NCI-H460 (cell line): ENCODE results near the gene NR2F6. TPM values are rescaled to one million over a fixed set of nuclear protein-coding genes. Genes with fewer than 3 reads are reported as not detected.

Experiments
- DNase-seq: peaks from one replicate; pipeline ENCODE4 v3.0.0-alpha.2; 2016; ENCODE audit warnings: low read depth; ENCODE audit errors: extremely low read depth
- total RNA-seq: library from RNA; depleted of rRNA; stranded (reverse); fragments of >200 nt; shearing (Covaris generic); gene quantifications from 2 replicates; pipeline ENCODE4 v1.2.3, GENCODE V29; 2014

The NR2F6 gene
- total RNA-seq, 1 experiment from 2014 or later: 38.1 TPM

DNA sequence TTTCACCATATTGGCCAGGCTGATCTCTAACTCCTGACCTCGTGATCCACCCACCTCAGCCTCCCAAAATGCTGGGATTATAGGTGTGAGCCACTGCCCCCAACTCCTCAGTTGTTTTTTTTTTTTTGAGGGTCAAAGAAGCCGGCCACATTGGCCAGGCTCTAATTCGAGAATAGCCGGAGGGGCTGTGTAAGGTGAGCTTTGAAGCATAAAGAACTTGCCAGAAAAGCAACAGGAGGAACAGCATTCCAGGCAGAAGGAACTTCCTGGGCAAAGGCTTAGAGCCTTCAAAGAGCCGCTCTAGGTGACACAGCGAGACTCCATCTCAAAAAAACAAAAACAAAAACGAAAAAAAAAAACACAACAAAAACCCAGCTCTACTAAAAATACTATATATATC, 20.3 kb upstream of the NR2F6 start:
- no peak for DNase-seq

DNA sequence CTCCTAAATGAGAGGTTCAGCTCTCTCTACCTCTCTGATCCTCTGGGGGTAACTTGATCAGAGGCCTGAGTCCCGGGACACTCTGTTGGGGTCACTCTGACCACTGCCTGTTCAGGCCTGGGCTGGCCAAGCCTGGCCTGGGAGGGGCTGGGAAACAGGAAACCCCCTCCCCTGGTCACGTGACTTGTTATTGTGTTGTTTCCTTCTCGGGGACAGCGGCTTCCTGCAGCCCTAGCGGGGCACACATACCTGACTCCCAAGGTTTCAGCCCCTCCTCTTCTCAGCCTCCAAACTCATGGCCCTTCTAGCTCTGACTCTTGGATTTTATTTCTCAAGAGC, 18.9 kb upstream of the NR2F6 start, which contains the start of gene USHBP1:
TSS of gene USHBP1 (minus strand) at position 105 of the 339 bp plus-strand sequence. CDS start 446 bp downstream, outside the sequence.
- no peak for DNase-seq

DNA sequence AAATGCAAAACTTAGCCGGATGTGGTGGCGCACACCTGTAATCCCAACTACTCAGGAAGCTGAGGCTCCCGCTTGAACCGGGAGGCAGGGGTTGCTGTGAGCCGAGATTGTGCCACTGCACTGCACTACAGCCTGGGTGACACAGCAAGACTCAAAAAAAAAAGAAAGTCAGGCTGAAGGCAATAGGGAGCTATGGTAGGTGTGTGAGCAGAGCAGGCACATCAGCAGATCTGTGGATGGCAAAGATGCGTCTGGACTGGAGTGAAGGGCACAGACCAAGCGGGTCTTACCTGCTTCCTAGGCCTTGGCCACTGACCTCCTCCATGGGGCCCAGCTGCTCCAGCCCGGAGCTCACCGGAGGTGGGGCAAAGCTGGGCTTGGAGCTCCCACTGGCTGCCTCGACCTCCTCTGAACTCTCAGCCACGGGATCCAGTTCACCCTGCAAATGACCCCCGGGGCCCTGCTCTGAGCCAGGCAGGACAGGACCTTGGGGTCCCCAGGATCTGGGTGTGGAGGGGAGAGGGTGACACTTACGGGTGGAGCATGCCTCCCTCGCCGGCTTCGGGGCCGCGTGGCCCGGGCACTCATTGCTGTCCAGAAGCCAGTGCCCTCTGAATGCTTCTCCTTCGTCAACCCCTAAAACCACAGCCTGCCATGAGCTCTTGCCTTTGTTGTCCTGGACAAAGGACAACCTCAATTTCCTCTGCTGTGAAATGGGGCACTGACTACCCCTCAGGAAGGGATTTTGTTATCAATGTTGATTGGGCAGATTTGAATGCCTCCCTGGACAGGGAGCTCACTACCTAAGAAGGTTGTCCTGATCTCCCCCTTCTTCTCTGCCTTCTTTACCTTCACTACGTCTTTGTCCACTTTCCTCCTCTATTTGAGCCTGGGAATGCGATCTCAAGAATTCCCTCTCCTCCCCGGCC, 18.3 kb upstream of the NR2F6 start:
- DNase-seq: no peak

DNA sequence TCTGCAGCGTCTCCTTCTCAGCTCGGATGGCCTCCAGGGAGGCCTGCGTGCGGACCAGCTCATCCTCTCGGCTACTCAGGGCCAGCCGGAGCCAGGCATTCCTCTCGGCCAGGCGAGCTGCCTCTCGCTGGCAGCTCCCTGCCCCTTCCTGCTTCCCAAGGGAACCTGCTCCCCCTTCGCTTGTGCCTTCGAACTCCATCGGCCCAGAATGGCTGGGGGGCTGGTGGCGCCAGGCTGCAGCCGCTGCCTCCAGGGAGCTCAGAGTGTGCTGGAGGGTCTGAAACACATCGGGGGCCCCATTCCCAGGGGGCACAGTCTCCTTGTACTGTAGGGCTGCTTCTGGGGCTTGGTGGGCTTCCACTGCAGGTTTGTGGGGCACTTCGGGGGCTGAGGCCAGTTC, 16.8 kb upstream of the NR2F6 start:
- no peak for DNase-seq

DNA sequence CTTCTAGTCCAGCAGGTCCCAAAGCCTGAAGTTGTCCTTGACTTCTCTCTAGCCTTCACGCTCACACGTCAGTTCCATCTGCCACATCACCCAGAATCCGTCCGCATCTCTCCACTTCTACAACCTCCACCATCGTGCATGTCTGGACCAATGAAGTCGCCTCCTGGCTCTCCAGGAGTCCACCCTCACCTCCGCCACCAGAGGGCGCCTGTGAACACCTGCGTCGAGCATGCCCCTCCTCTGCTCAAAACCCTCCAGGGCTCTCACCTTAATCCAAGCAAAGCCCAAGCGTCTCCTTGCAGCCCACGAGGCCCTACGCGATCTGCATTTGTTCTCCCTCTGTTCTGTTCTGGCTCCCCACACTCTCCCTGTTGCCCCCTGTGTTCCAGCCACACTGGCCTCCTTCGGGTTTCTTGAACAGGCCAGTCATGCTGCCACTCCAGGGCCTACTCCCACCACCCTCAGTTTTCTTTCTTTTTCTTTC, 15.2 kb upstream of the NR2F6 start:
- DNase-seq: peak; percentile 77

DNA sequence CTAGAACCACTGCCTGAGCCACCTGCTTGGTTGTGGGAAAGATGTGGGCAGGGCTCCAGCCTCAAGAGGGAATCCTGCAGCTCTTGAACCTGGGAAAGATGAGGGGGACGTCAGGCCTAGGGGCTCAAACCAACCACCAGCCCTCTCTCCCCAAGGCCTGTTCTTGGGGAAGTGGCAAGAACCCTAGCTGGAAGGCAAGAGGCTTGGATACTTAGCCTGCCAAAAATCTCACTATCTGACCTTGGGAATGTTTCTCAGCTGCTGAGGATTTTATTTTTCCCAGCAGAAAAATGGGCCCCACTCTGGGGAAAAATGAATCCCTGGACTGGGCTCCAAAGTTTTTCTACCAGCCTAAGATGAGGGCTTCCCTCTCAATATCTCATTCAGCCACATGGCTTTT, 14.2 kb upstream of the NR2F6 start:
- no peak for DNase-seq

DNA sequence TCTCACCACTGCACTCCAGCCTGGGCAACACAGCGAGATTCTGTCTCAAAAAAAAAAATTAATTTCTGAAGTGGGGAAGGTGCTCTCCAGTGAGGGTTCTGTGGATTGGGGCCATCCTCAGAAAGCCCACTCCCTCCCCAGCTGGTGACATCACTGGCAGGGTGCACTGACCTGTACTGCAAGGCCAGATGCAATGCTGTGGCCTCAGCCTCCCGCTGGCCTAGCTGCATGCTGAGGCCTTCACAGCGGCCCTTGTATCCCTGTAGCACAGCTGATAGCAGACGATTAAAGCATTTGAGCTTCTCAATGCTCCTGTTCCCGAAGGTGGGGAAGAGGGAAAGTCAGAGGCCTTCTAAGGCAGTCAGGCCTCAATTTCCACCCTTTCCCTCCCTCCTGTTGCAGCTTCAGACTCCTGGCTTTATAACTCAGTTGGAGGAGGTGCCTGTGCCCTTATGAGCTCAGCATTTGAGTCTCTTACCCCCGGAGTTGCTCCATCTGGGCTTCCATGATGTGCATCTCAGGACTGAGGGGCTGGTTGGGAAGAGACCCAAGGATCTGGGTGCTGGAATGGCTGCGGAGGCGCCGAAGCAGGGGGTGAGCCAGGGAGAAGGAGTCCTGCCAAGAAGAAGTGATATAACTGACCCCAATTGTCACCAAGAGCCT, 13.5 kb upstream of the NR2F6 start:
- no peak for DNase-seq

DNA sequence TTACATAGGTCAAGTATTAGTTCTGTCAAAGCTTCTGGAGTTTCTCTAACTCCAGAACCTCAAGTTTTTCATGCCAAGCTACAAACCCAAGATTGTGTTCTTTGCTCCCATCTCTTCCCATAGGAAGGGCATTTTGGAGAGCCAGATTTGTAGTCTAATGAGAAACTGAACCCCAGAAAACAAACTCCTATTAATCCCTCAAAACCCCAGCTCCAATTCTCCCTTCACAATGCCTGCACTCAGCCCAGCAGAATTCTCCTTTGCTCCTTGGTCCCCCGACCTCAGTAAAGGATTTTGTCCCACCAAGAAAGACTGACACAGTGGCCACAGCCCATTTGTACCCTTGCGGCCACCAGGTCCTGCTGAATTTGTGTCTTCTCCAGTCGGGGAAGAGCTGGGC, 10.4 kb upstream of the NR2F6 start:
- no peak for DNase-seq

DNA sequence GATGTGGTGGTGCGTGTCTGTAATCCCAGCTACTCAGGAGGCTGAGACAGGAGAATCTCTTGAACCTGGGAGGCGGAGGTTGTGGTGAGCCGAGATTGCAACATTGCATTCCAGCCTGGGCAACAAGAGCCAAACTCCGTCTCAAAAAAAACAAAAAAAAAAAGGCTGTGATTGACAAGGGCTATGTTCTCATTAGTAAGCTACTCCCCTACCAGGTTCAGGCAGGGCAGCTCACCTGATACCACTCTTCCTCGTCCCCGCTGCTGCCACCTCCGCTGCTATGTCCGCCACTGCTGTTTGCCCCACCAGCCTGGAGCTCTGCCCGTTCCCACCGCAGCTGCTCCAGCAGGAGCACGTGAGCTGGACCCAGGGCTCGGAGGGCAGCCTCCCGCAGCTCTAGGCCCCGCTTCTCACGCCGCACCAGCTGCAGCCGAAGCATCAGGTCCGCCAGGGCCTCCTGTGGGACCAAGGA, 9.5 kb upstream of the NR2F6 start:
- DNase-seq: no peak

DNA sequence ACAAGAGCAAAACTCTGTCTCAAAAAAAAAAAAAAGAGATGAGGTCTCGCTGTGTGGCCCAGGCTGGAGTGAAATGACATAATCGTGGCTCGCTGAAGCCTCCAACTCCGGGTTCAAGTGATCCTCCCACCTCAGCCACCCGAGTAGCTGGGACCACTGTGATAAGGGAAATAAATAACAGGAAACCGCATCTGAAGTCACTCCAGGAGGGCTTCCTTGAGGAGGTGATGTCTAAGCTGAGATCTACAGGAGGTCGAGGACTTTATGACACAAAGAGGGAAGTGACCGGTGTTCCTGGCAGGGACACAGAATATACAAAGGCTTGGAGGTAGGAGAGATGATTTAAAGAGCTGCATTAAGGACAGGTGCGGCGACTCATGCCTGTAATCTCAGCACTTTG, 8.9 kb upstream of the NR2F6 start:
- DNase-seq: no peak

DNA sequence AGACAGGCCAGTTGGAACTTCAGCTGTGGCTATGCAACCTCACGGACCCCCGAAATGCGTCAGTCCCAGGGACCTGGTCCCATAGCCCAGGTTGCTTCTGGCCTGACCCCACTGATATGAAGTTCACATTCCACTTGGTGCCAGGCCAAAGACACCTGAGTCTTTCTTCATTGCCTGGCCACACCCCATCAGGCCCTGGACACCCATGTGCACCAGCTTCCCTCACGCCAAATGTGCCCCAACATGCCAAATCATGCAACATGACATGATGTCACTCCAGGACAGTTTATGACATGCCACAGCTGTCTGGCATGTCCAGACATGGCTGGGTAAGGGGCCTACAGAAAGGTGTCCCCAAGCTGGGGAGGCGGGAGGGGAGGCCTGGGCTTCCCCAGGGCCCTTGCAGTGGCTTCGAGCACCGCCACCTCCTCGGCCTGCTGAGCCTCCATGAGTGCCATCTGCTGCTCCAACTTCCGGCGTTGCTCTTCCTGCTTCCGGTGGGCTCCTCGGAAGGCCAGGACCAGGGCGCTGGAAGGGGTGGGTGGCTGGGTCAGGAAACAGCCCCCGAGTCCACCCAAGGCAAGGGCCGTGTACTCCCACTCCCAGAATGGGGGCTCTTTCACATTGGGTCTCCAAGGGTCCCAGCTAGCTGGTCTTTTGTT, 4.3 kb upstream of the NR2F6 start:
- no peak for DNase-seq

DNA sequence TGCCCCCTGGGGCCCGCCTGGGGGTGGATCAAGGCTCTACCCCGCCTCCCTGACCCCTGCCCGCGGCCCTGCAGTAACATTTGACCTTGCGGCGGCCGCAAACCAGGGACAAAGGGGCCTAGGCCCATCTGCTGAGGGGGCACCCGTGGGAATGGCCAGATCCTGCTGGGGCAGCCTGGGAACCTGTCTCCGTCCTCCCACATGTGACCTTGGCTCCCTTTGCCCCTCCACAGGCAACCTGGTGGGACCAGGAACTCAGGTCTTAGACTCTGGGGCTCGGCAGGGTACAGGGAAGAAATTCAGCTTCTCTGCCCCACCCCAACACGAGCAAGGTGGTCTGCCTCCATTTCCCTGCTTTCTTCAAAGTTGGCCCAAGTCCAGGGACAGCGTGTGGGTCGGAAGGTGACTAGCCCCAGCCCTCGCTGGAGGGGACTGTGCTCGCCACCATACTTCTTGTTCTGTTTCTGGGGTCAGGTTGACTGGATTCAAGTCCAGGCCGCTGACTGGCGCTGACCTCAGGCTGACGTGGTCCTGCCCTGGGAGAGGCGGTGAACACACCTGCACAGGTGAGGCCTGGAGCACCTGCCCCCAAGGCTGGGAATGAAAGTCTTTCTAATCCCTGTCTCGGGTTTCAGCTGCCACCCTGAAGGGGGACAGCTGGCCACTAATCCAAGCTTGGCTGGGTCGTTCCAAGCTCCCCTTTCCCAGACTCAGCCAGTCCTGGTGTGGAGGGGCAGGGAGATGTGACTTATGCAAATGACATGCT, 2.5 kb upstream of the NR2F6 start:
- DNase-seq: no peak

DNA sequence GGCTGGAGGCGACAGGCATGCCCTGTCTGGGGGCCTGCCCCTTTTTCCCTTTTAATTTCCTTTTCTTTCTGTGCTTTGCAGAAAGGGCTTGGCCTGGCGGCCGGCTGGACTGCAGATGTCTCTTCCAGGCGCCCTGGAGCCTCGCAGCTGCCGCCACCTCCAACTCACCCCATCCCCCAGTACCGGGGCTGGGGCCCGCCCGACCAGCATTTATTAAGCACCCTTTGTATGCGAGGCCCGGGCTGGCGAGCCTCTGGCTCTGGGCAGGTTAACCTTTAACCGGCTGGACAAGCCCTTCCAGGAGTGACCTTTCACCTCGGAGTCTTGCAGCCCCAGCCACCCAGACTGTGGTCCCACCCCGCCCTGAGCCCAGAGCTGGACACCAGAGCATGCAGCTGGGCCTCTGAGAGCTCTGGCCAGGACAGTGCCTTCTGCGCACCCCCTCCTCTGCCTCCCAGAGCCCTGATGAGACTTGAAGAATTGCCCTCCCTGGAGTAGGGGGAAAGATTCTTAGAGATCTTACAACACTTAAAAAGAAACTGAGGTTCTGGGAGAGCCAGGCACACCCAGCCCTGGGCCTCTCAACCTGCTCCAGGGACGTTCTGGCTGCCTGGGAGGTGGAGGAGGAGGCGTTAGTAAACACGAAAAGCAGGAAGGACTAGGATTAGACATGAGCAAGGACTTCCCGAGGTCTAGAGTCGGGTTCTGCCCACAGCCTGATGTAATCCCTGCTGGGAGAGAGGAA, 1.1 kb upstream of the NR2F6 start:
- no peak for DNase-seq

DNA sequence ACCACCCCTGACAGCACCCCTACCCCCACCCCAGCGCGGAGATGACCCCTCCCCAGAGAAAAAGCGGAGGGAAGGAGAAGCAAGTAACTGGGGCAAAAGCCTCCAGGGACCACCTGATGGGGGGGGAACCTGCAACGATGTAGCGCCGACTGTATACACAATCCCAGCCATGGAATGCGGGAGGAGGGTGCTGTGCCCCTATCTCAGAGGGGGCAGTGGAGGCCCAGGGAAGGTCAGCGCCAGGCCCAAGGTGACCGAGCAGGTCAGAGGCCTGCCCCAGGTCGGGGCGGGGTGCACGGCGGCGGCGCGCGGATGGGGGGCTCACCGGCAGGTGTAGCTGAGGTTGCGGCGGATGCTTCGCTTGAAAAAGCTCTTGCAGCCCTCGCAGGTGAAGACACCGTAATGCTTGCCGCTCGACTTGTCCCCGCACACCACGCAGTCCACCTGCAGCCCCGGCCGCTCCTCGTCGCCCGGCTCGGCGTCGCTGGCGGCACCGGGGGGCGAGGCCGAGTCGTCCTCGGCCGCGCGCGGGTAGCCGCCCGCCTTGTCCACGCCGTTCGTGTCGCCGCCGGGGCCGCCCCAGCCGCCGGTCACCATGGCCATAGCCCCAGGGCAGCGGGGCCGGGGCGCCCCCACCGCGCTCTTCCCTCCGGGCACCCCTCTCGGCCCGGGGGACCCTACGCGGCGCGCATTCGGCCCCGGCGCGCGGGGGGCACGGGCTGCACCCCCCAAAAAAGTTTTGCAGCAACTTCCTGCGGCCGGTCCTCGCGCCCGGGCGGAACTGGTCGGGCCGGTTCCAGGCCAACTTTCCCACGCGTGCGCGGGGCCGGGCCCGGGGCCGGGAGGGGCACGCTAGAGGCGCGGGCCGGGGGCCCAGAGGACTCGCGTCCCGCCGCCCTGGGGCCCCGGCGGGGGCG, 843 bp downstream of the NR2F6 start:
- DNase-seq: no peak

DNA sequence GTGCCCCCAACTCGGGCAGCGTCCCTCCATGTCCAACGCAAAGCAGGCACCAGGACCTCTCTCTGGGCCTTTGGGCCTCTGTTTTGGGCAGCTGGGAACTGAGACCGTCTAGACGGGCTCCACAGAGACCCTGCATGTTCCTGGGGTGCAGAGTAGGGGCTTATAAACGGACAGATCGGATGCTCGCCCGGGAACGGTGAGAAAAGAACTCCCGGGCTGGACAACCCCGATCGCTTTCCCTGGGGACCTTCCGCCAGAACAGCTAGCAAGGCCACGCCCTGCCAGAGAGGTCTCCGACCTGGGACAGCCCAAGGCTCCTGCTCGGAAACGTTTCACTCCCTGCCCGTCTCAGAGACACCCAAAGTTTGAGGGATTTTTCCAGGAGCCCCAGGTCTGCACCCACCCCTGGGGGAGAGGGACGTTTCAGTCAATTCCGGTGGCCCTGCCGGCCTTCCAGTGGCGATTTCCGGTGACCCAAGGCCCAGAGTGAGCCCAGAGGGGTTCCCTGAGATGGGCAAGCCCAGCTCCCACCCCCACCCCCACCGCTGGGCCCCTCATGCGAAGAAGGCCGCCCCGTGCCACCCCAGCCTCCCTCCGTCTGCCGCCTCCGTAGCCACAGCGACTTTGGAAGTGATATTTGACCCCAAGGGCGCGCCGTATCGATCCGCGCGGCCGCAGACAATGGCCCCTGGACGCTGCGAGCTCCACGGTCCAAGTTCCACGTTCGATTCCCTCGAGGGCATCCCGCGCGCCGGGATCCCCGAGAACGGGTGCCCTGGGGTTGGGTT, 1.7 kb downstream of the NR2F6 start:
- no peak for DNase-seq

DNA sequence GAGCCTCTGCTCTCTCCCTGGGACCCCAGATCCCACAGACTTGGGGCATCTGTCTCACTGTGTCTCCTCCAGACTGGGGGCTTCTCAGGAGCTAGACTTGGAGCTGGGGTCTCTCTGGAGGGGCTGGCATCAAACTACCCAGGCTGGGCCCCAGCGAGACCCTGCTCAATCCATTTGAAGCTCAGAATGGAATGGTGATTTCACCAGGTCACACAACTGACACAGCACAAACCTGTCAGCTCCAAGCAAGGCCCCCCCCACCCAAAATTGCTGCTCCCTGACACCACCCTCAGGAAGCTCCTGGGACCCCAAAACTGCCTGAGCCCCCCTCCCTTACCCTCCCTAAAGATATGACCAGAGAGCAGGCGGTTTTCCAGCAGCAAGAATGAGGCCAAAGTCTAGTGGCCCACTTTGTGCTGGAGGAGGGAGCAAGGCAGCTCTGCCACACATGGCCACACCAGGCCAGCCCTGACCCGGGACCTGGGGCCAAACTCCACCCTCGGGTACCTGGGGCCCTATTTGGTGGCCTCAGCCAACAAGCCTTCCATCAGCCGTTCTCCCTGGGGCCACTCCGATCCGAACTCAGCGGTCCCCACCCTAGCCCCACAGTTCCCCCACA, 2.4 kb downstream of the NR2F6 start:
- DNase-seq: no peak

DNA sequence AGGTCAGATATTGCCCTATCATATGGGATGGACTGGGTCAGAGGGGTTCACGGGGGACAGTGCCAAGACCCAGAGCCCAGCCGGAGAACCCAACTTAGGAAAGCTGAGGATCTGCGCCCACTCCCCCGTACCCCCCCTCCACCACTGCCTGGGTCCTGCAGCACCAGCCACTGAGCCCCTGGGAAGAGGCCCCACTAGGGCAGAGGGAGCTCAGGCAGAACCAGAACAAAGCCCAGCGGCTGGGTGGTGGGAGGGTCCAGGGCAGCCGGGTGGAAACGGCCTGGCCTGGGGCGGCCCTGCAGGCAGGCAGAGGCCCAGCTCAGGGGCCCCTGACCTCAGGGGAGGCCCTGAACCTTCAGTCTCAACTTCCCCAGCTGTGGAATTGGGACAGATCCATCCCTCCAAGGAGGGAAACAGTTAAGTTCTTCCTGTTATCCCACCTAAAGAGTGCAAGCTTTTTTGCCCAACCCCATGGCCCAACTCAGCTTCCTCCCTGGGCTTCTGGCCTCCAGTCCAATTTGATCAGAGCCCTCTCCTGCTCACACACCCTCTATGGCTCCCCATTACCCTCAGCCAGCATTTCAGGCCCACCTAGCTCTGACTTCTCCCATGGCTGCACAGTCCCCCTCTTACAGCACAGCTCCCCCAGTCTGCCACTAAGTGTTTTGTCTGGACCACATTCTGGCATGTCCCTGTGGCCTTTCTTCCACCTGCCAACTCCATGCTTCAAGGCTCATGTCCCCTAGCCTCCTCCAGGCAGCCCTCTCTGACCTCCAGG, 3.1 kb downstream of the NR2F6 start:
- DNase-seq: no peak
